Stomach (tissue), 4 donors: ENCODE results near the gene DNAJC1.

Experiments
- CTCF ChIP-seq, 7 experiments: fragments of 450-650 bp in 4 of 7; fragments of 200-600 bp in 3 of 7; sonication (generic) in 3 of 7; IDR thresholded peaks; one replicate each; pipeline ENCODE4 v1.5.1; 2016 to 2019; ENCODE audit warnings: antibody characterized with exemption in 7 of 7, control low read depth in 2 of 7, mild to moderate bottlenecking in 1 of 7
- EP300 ChIP-seq: sonication (generic); formaldehyde crosslinking; IDR thresholded peaks from one replicate; pipeline ENCODE4 v1.6.1; 2017; ENCODE audit warnings: antibody characterized with exemption
- POLR2A ChIP-seq, 4 donors: fragments of 450-650 bp; IDR thresholded peaks; one replicate each; pipeline ENCODE4 v1.6.1; 2016; ENCODE audit warnings: antibody characterized with exemption in 4 of 4, control low read depth in 2 of 4, mild to moderate bottlenecking in 1 of 4, moderate library complexity in 1 of 4
- POLR2AphosphoS5 ChIP-seq, 3 donors: sonication (generic); formaldehyde crosslinking; IDR thresholded peaks; one replicate each; pipeline ENCODE4 v1.6.1; 2016; ENCODE audit warnings: antibody characterized with exemption in 3 of 3

- no peak for TF ChIP-seq POLR2A (IDR thresholded peaks at IDR 0.05)
- no peak for TF ChIP-seq CTCF (IDR thresholded peaks at IDR 0.05)
- no peak for TF ChIP-seq EP300
- TF ChIP-seq POLR2AphosphoS5 (IDR thresholded peaks at IDR 0.05) = no peak
Observed at GRCh38 chr10:21726601-21727225, 276.8 kb downstream of the DNAJC1 start.
